Measurements from ENCODE around the gene MED13L.

DNA sequence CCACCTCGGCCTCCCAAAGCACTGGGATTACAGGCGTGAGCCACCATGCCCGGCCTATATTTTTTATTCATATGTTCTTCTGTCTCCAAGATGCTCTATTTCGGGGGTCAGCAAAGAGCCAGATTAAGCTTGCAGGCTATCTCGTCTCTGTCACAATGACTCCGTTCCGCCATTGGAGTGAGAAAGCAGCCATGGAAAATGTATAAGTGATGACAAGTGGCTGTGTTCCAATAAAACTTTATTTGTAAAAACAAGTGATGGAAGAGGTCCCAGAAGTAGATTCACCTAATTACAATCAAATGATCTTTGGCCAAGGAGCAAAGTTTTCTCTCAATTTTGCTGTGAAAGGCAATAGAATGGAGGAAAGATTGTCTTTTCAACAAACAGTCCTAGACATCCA is 342.6 kb downstream of the MED13L start:
- TF ChIP-seq, protein P1, sequence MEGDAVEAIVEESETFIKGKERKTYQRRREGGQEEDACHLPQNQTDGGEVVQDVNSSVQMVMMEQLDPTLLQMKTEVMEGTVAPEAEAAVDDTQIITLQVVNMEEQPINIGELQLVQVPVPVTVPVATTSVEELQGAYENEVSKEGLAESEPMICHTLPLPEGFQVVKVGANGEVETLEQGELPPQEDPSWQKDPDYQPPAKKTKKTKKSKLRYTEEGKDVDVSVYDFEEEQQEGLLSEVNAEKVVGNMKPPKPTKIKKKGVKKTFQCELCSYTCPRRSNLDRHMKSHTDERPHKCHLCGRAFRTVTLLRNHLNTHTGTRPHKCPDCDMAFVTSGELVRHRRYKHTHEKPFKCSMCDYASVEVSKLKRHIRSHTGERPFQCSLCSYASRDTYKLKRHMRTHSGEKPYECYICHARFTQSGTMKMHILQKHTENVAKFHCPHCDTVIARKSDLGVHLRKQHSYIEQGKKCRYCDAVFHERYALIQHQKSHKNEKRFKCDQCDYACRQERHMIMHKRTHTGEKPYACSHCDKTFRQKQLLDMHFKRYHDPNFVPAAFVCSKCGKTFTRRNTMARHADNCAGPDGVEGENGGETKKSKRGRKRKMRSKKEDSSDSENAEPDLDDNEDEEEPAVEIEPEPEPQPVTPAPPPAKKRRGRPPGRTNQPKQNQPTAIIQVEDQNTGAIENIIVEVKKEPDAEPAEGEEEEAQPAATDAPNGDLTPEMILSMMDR (IDR thresholded peaks at IDR 0.05): no peak
- TF ChIP-seq POLR2A (IDR thresholded peaks at IDR 0.05): no peak

Measured in testis (tissue), 2 donors.